Panc1 (cell line): ENCODE measurements around the gene DTD1. TPM values are rescaled to one million over a fixed set of nuclear protein-coding genes. Genes with fewer than 3 reads are reported as not detected.

Source experiments
- ATAC-seq: fragments of 200-7000 bp; cut with Tn5 transposase; 2 replicates; pipeline ENCODE4 v1.9.1; 2020; ENCODE audit warnings: mild to moderate bottlenecking, moderate library complexity
- BruUV-seq: library from RNA; stranded (reverse); fragments of 400-500 nt; replicated peaks from 2 replicates; lab custom pipeline; 2021; lab: Mats Ljungman, UMichigan
- CTCF ChIA-PET: fragments of 300-600 bp; sonication (Branson Sonifier 250); formaldehyde crosslinking; loops from one replicate; lab custom pipeline; 2022; ENCODE audit warnings: antibody characterized with exemption; lab: Charles Lee
- POLR2A ChIA-PET: fragments of 300-600 bp; sonication (Branson Sonifier 250); formaldehyde crosslinking; loops from one replicate; lab custom pipeline; 2022; ENCODE audit warnings: antibody characterized with exemption; lab: Charles Lee
- DNase-seq: peaks from one replicate; pipeline ENCODE4 v3.0.0-alpha.2; 2010; ENCODE audit warnings: low read depth, low spot score
- H3K27ac ChIP-seq: 2 replicates; pipeline ENCODE4 v1.5.1; 2011; ENCODE audit warnings: mild to moderate bottlenecking, low read length, inconsistent platforms
- H3K27me3 ChIP-seq: fragments of 200-500 bp; sonication (Bioruptor generic); 2 replicates; pipeline ENCODE4 v1.6.0; 2014; ENCODE audit warnings: low read length, inconsistent platforms; ENCODE audit not compliant: control insufficient read depth, insufficient read depth
- H3K36me3 ChIP-seq: fragments of 200-500 bp; sonication (Bioruptor generic); 2 replicates; pipeline ENCODE4 v1.5.1; 2014; ENCODE audit warnings: inconsistent platforms, mild to moderate bottlenecking, low read length, moderate library complexity; ENCODE audit not compliant: control insufficient read depth, insufficient read depth
- H3K4me1 ChIP-seq: 2 replicates; pipeline ENCODE4 v1.5.1; 2011; ENCODE audit warnings: inconsistent platforms, mild to moderate bottlenecking, low read length, moderate library complexity; ENCODE audit not compliant: control insufficient read depth, insufficient read depth
- H3K4me3 ChIP-seq, 2 experiments: 2 replicates each; pipeline ENCODE4 v1.5.1; 2011 to 2012; ENCODE audit warnings: low read depth in 2 of 2, low read length in 2 of 2, mild to moderate bottlenecking in 2 of 2, inconsistent platforms in 1 of 2, moderate library complexity in 1 of 2
- H3K9me3 ChIP-seq: fragments of 200-500 bp; sonication (Bioruptor generic); 2 replicates; pipeline ENCODE4 v1.5.1; 2014; ENCODE audit warnings: low read depth, mild to moderate bottlenecking, inconsistent platforms, low read length, moderate library complexity; ENCODE audit not compliant: control insufficient read depth, insufficient read depth
- CTCF ChIP-seq: fragments of 450-650 bp; IDR thresholded peaks from 2 replicates; pipeline ENCODE4 v1.5.1; 2017; ENCODE audit warnings: mild to moderate bottlenecking
- POLR2AphosphoS5 ChIP-seq: IDR thresholded peaks from 2 replicates; pipeline ENCODE4 v1.6.1; 2012; ENCODE audit warnings: mild to moderate bottlenecking, low read depth, low read length, moderate library complexity
- REST ChIP-seq, 2 experiments: IDR thresholded peaks; 2 replicates each; pipeline ENCODE4 v1.6.1; 2011 to 2012; ENCODE audit warnings: low read depth in 2 of 2, control low read depth in 1 of 2, low read length in 1 of 2, mild to moderate bottlenecking in 1 of 2, moderate library complexity in 1 of 2; ENCODE audit not compliant: insufficient read depth in 1 of 2
- SIN3A ChIP-seq: IDR thresholded peaks from 2 replicates; pipeline ENCODE4 v1.6.1; 2012; ENCODE audit warnings: low read depth, mild to moderate bottlenecking, low read length, moderate library complexity, borderline replicate concordance; ENCODE audit not compliant: insufficient read depth
- TCF7L2 ChIP-seq: IDR thresholded peaks from 2 replicates; pipeline ENCODE4 v1.6.1; 2011; ENCODE audit warnings: mild to moderate bottlenecking, low read depth, low read length, inconsistent platforms
- in situ Hi-C: cut with HindIII; loops from 2 replicates; pipeline ENCODE4 v1.10.0; 2016; ENCODE audit warnings: low sequenced_read_pairs, low pct_unique_long_range_greater_than_20kb
- intact Hi-C: fragments of 100-400 bp; cut with micrococcal nuclease; formaldehyde crosslinking; loops from one replicate; pipeline ENCODE4 v1.10.0; 2022; ENCODE audit not compliant: unreplicated experiment
- total RNA-seq: library from RNA; stranded (reverse); gene quantifications from one replicate; pipeline ENCODE4 v1.2.1, GENCODE V29; 2021; ENCODE audit not compliant: unreplicated experiment

The DTD1 gene
- total RNA-seq, 1 experiment from 2014 or later: 23.6 TPM

- Histone ChIP-seq H3K4me3 (no peak overlapping the region), H3K27ac (no peak overlapping the region), H3K27me3 (no peaks in the 10 kb centered on the region), H3K4me1 (no peaks in the 10 kb centered on the region), H3K9me3 (no peaks in the 10 kb centered on the region), H3K36me3 (no peaks in the 10 kb centered on the region)
- DNase-seq (no peak), ATAC-seq (no peak)
- no TSS peak for BruUV-seq
- TF ChIP-seq CTCF: no peak
- TF ChIP-seq POLR2AphosphoS5: no peak
- no peak for TF ChIP-seq SIN3A
- TF ChIP-seq REST (IDR thresholded peaks at IDR 0.05; ENCODE audit: insufficient read depth in 1 of 2, low read depth in 2 of 2, low read length in 1 of 2): no peak
- TF ChIP-seq TCF7L2: no peak
- POLR2A ChIA-PET: no interaction called here
- intact Hi-C loops (no loop called here), in situ Hi-C loops (no loop called here)
- CTCF ChIA-PET: interaction anchor here (0.8 kb wide), 1 partner anchor 228 kb away, joined by 3 read pairs; no protein-coding TSS in a partner anchor
Measured at GRCh38 chr20:18718129-18718528, 130.3 kb downstream of the DTD1 start.

- in situ Hi-C loops: no loop called here
- Histone ChIP-seq H3K9me3 (no peaks in the 10 kb centered on the region), H3K4me3 (no peak overlapping the region), H3K36me3 (no peaks in the 10 kb centered on the region), H3K4me1 (no peaks in the 10 kb centered on the region), H3K27me3 (no peaks in the 10 kb centered on the region), H3K27ac (no peak overlapping the region)
- intact Hi-C loops: no loop called here
- ChIA-PET POLR2A (no interaction called here), CTCF (no interaction called here)
- BruUV-seq: no TSS peak
- DNase-seq (no peak), ATAC-seq (no peak)
- TF ChIP-seq CTCF (no peak), POLR2AphosphoS5 (no peak), TCF7L2 (no peak)
Measured at GRCh38 chr20:18719426-18719825, 131.6 kb downstream of the DTD1 start.
